ENCODE data around the gene MAST1. TPM values are rescaled to one million over a fixed set of nuclear protein-coding genes. Genes with fewer than 3 reads are reported as not detected.

MAST1 gene
- total and polyA plus RNA-seq, 5 donors: 0.20 to 0.59 (median 0.33) TPM; not detected in 1

DNA sequence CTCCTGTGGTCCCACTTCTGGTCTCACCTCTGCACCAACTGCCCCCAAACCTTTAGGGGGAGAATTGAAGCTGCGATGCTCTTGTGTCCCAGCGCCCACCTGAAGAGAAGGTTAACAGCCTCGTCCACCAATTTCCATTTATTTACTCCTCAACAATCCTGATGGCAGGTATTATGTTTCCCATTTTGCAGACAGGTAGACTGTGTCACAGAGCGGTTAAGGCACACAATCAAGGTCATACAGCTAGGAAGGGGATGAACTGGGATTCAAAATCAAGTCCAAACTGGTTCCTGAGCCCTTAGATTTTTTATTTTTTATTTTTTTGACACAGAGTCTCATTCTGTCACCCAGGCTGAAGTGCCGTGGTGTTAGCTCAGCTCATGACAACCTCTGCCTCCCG lies 36.8 kb downstream of the MAST1 start:
- no peaks in the 10 kb centered on the region for H3K27me3 ChIP-seq (ENCODE audit: control insufficient read depth, insufficient read depth)
- H3K27ac ChIP-seq (ENCODE audit: low read length): no peak overlapping the region
- ATAC-seq (no peak), DNase-seq (no peak)
- H3K4me1 ChIP-seq (ENCODE audit: control insufficient read depth, insufficient read depth, low read length): no peaks in the 10 kb centered on the region
- H3K4me3 ChIP-seq (ENCODE audit: low read length): no peak overlapping the region
- intact Hi-C loops (cut with DNase I): no loop called here
- H3K9me3 ChIP-seq (ENCODE audit: control insufficient read depth, low read length): no peaks in the 10 kb centered on the region
- WGBS: 92% methylated on average over 6 of the region's 6 CpGs

DNA sequence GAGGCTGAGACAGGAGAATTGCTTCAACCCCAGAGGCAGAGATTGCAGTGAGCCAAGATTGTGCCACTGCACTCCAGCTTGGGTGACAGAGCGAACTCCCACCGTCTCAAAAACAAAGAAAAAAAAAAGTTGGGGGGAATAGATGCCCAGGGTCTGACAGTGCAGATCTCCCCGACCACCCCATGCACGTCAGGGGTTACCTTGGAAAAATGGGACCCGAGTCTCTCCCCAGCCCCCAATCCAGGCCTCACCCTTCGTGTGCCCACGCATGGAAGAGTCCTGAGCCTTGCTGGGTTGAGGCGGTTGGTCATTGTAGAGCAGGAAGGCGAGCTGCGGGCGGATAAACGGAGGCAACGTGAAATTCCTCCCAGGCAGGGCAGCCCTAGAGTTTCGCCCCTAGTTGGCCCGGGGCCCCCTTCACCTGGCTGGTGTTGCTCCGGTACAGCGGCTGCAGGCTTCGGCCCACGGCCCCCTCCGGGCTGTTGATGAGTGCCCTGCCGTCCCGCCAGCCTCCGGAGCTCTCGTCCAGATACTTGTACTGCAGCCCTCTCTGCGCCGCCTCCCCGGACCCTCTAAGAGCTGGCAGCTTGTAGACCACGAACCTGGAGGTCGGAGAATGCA lies 42.3 kb downstream of the MAST1 start:
- WGBS: 17% methylated on average over 29 of the region's 29 CpGs
- DNase-seq: peak in 2 of 3 donors; percentile 77
- intact Hi-C loops (cut with DNase I): loop anchor here in 1 of 4 donors (10.0 kb wide), 1 partner anchor 84 kb away; the partner anchor contains the start of gene DAND5
- peak; percentile 41 to 47 for ATAC-seq
- Histone ChIP-seq H3K4me3 (ENCODE audit: low read length) (peak overlapping the region; percentile 43), H3K27me3 (ENCODE audit: control insufficient read depth, insufficient read depth) (no peaks in the 10 kb centered on the region), H3K9me3 (ENCODE audit: control insufficient read depth, low read length) (peaks cover 2% of the 10 kb centered on the region), H3K27ac (ENCODE audit: low read length) (peak overlapping the region; percentile 26), H3K4me1 (ENCODE audit: control insufficient read depth, insufficient read depth, low read length) (no peaks in the 10 kb centered on the region)

DNA sequence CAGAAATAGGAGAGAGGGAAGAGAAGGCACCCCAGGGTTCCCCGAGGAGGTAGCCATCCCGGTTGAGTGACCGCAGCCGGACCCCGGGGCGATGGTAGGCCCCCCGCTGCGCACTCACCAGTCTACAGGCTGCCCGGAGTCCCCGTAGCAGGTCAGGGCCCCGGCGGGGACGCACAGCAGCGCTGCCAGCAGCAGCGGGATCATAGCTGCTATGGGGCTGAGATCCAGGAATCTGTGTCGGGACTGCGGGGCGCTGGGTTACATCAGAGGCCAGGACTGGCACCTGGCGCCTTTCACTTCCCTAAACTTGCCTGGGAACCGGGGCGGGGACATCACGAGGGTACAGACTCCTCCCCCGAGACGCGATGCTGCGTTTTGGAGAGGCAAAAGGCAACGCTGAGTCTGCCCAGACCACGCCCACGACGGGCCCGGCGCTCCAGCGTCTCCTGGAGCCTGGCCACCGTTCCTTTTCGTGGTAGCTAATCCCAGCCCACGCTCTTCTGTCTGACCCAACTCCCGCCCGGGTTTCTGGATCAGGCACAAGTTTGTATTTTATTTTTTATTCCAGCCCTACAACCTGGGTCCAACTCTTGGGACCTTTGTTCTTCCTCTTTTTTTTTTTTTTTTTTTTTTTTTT lies 43.0 kb downstream of the MAST1 start, which contains the start of gene DNASE2:
Gene DNASE2, minus strand, starts transcription at position 278 of the 637 bp plus-strand sequence. Its CDS starts 74 bp downstream, at position 204.
- peak within 1 kb of the TSS; percentile 26 for H3K27ac ChIP-seq (ENCODE audit: low read length)
- ATAC-seq (peak; percentile 96), DNase-seq (peak; percentile 97 to 99 (median 97))
- H3K4me1 ChIP-seq (ENCODE audit: control insufficient read depth, insufficient read depth, low read length): no peaks in the 10 kb centered on the region
- H3K4me3 ChIP-seq (ENCODE audit: low read length): peak within 1 kb of the TSS; percentile 43
- WGBS: 0% methylated on average over 38 of the region's 38 CpGs
- H3K9me3 ChIP-seq (ENCODE audit: control insufficient read depth, low read length): peaks cover 2% of the 10 kb centered on the region
- intact Hi-C loops (cut with DNase I): loop anchor here in 1 of 4 donors (10.0 kb wide), 1 partner anchor 84 kb away; the partner anchor contains the start of gene DAND5
- H3K27me3 ChIP-seq (ENCODE audit: control insufficient read depth, insufficient read depth): no peaks in the 10 kb centered on the region

DNA sequence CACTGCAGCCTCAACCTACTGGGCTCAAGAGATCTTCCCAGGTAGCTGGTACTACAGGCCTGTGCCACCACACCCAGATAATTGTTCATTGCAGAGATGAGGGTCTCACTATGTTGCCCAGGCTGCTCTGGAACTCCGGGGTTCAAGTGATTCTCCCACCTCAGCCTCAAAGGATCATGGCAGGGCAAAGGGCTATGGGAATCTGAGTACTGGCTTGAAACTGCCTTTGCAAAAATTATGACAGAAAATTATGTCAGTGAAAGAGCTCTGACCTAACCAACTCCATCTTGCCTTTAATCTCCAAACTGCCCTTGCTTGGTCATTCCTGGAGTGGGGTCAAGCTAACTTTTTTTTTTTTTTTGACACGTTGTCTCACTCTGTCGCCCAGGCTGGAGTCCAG lies 44.3 kb downstream of the MAST1 start:
- Histone ChIP-seq H3K4me1 (ENCODE audit: control insufficient read depth, insufficient read depth, low read length) (no peaks in the 10 kb centered on the region), H3K4me3 (ENCODE audit: low read length) (no peak overlapping the region), H3K27ac (ENCODE audit: low read length) (no peak overlapping the region), H3K9me3 (ENCODE audit: control insufficient read depth, low read length) (peaks cover 2% of the 10 kb centered on the region), H3K27me3 (ENCODE audit: control insufficient read depth, insufficient read depth) (no peaks in the 10 kb centered on the region)
- no peak for ATAC-seq
- intact Hi-C loops (cut with DNase I): loop anchor here in 1 of 4 donors (10.0 kb wide), 1 partner anchor 82 kb away; the partner anchor contains the start of gene DAND5
- WGBS: 89% methylated on average over 3 of the region's 3 CpGs
- no peak for DNase-seq

DNA sequence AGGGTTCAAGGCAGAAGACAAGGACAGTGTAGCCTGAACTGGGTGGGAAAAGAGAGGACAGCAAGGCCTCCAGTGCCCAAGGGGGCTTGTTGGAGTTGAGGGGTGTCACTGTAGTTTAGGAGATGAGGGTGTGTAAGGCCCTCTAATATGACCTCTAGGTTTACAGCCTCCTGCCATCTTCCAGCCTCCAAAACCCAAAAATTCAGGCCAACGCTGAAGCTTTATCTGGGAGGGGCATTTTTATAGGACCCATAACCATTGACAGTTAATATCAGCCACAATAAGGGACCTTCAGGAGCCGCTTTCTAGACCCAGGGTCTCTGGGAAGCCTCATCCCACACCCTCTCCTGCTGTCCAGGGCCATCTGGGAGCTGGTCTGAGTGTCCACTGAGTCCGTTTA lies 45.9 kb downstream of the MAST1 start:
- 88% methylated on average over 3 of the region's 3 CpGs for WGBS
- intact Hi-C loops (cut with DNase I): loop anchor here in 1 of 4 donors (10.0 kb wide), 1 partner anchor 81 kb away; the partner anchor contains the start of gene DAND5
- ATAC-seq (no peak), DNase-seq (no peak)
- no peaks in the 10 kb centered on the region for H3K27me3 ChIP-seq (ENCODE audit: control insufficient read depth, insufficient read depth)
- H3K9me3 ChIP-seq (ENCODE audit: control insufficient read depth, low read length): peaks cover 2% of the 10 kb centered on the region
- no peaks in the 10 kb centered on the region for H3K4me1 ChIP-seq (ENCODE audit: control insufficient read depth, insufficient read depth, low read length)
- no peak overlapping the region for H3K4me3 ChIP-seq (ENCODE audit: low read length)
- no peak overlapping the region for H3K27ac ChIP-seq (ENCODE audit: low read length)

DNA sequence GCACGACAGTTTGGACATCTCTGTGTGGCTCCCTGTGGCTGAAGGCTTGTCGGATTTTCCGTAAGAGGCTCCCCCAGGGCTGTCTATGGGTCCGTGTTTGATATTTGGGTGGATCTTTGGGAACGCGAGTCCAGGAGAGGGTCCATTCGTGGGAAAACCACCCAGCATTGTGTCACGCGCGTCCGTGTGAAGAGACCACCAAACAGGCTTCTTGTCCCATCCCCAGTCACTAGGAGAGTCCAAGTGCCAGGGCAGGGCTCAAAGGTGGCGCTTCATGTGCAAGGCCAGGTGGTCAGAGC lies 46.3 kb downstream of the MAST1 start:
- H3K9me3 ChIP-seq (ENCODE audit: control insufficient read depth, low read length): peaks cover 2% of the 10 kb centered on the region
- H3K4me3 ChIP-seq (ENCODE audit: low read length): no peak overlapping the region
- ATAC-seq (no peak), DNase-seq (no peak)
- intact Hi-C loops (cut with DNase I): loop anchor here in 1 of 4 donors (10.0 kb wide), 1 partner anchor 80 kb away; the partner anchor contains the start of gene DAND5
- no peak overlapping the region for H3K27ac ChIP-seq (ENCODE audit: low read length)
- H3K27me3 ChIP-seq (ENCODE audit: control insufficient read depth, insufficient read depth): no peaks in the 10 kb centered on the region
- H3K4me1 ChIP-seq (ENCODE audit: control insufficient read depth, insufficient read depth, low read length): no peaks in the 10 kb centered on the region
- WGBS: 68% methylated on average over 12 of the region's 12 CpGs

DNA sequence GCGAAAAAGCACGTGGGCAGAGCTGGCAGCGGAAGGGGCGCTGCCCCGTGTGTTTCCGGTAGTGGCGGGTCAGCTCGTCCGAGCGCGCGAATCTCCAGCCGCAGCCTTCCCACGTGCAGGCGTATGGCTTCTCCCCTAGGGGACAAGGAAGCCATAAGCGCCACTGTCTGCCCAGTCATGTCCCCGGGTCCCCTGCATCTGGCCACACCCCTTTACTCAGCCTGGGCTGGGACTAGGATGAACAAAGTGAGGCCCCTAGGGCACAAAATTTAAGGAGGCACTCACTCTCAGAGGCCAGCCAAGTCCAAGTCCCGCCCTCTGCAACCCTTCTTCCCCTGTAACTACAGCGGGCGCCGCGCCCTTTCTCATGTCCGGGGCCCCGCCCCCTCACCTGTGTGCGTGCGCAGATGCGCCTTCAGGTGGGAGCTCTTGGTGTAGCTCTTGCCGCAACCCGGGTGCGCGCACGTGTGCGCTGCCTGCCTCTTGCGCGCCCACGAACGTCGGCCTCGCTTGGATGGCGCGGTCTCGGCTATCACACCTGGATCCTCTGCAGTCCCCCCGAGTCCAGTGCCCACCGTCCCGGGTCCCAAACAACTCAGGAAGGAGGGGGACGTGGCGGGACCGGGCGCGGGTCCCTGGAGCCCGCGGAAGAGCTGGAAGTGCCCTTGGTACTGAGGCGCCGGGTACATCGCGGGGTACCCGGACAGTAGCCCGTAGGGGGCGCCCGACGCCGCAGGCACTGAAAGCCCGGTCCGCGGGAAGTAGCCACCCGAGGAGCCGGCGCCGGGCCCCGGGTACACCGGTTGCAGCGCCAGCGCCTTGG lies 46.8 kb downstream of the MAST1 start:
- Histone ChIP-seq H3K4me1 (ENCODE audit: control insufficient read depth, insufficient read depth, low read length) (no peaks in the 10 kb centered on the region), H3K27ac (ENCODE audit: low read length) (no peak overlapping the region), H3K27me3 (ENCODE audit: control insufficient read depth, insufficient read depth) (no peaks in the 10 kb centered on the region), H3K4me3 (ENCODE audit: low read length) (peak overlapping the region; percentile 2), H3K9me3 (ENCODE audit: control insufficient read depth, low read length) (peaks cover 2% of the 10 kb centered on the region)
- DNase-seq: peak; percentile 59 to 87 (median 84)
- peak; percentile 13 to 17 for ATAC-seq
- intact Hi-C loops (cut with DNase I): loop anchor here in 1 of 4 donors (10.0 kb wide), 1 partner anchor 80 kb away; the partner anchor contains the start of gene DAND5
- WGBS: 4% methylated on average over 73 of the region's 73 CpGs

DNA sequence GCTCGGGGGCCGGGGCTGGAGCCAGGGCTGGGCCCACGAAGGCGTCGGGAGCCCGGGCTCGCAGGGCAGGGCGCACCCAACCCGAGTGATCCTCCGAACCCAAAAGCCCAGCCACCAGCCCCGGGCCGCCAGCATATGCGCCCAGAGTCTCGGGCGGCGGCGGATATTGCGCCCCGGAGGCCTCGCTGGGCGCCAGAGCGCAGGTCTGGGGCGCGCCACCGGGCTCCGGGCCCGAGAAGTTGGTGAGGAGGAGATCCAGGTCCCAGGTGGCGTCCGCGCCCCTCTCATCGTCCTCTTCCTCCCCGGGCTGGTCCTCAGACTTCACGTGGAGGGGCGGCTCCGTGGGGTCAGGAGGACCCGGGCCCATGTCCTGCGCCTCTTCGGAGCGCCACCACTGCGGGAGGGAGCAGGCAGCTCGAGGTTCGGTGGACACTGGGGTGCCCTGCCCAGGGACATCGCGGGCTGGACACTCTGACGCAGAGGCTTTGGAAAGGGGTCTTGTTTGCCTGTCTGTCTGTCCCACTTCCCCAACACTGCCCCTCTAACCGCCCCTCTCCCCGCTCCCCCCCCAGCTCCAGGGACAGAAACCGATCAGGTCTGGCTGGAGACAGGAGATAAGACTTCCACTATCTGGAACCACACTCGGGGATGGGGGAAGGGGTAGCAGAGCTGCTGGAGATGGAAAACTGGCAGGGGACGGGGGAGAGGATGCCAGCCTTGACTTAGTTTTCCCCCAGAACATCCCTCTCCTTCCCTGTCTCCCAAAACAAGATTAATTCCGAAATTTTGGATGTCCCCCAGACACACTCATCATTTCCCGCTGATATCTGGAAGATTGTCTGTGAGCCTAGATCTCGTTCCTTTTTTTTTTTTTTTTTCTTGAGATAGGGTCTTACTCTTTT lies 47.7 kb downstream of the MAST1 start:
- ATAC-seq: no peak
- Histone ChIP-seq H3K4me3 (ENCODE audit: low read length) (peak overlapping the region; percentile 2), H3K27ac (ENCODE audit: low read length) (no peak overlapping the region), H3K27me3 (ENCODE audit: control insufficient read depth, insufficient read depth) (no peaks in the 10 kb centered on the region), H3K9me3 (ENCODE audit: control insufficient read depth, low read length) (peaks cover 2% of the 10 kb centered on the region), H3K4me1 (ENCODE audit: control insufficient read depth, insufficient read depth, low read length) (no peaks in the 10 kb centered on the region)
- 3% methylated on average over 53 of the region's 53 CpGs for WGBS
- intact Hi-C loops (cut with DNase I): loop anchor here in 1 of 4 donors (10.0 kb wide), 1 partner anchor 79 kb away; the partner anchor contains the start of gene DAND5
- no peak for DNase-seq

DNA sequence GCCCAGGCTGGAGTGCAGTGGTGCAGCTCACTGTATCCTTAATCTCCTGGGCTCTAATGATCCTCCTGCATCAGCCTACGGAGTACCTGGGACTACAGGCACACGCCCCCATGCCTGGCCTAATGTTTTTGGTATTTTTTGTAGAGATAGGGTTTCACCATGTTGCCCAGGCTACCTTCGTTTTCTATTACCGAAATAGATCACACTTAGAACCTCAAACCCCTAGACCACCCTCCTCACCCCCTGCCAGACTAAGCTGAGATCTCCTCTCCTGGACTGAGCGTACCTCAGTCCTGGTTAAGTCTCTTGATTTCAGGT lies 48.3 kb downstream of the MAST1 start:
- no peak overlapping the region for H3K27ac ChIP-seq (ENCODE audit: low read length)
- intact Hi-C loops (cut with DNase I): loop anchor here in 1 of 4 donors (10.0 kb wide), 1 partner anchor 78 kb away; the partner anchor contains the start of gene DAND5
- H3K4me3 ChIP-seq (ENCODE audit: low read length): no peak overlapping the region
- 69% methylated on average over 5 of the region's 5 CpGs for WGBS
- no peaks in the 10 kb centered on the region for H3K27me3 ChIP-seq (ENCODE audit: control insufficient read depth, insufficient read depth)
- H3K9me3 ChIP-seq (ENCODE audit: control insufficient read depth, low read length): peaks cover 2% of the 10 kb centered on the region
- peaks cover 2% of the 10 kb centered on the region for H3K4me1 ChIP-seq (ENCODE audit: control insufficient read depth, insufficient read depth, low read length)
- DNase-seq (no peak), ATAC-seq (no peak)

All from right cardiac atrium (tissue), 5 donors.